ENCODE measurements around the gene GOLGB1. TPM values are rescaled to one million over a fixed set of nuclear protein-coding genes. Genes with fewer than 3 reads are reported as not detected.

Gene GOLGB1
- total and polyA plus RNA-seq, 2 of the 4 experiments (the other 2 are of a cell fraction), result 13.3 to 30.3 TPM

- no peak overlapping the region for H3K23ac ChIP-seq (ENCODE audit: low read depth, low read length)
- no peaks in the 10 kb centered on the region for H3K27me3 ChIP-seq (ENCODE audit: control insufficient read depth, insufficient read depth, low read length)
- TF ChIP-seq USF2 (IDR thresholded peaks at IDR 0.05; ENCODE audit: low read depth, low read length), result no peak
- no peaks in the 10 kb centered on the region for H4K20me1 ChIP-seq (ENCODE audit: insufficient read depth, low read length)
- H3K4me1 ChIP-seq (ENCODE audit: control insufficient read depth, insufficient read depth, low read length), result no peaks in the 10 kb centered on the region
- H4K5ac ChIP-seq (ENCODE audit: low read depth, low read length), result no peak overlapping the region
- no peaks in the 10 kb centered on the region for H3K9me3 ChIP-seq (ENCODE audit: control insufficient read depth, insufficient read depth, low read length)
- H4K8ac ChIP-seq (ENCODE audit: low read depth in 2 of 2, low read length in 2 of 2), result no peak overlapping the region
- H3K4ac ChIP-seq (ENCODE audit: low read depth, low read length), result no peak overlapping the region
- H2BK20ac ChIP-seq (ENCODE audit: low read depth, low read length), result no peak overlapping the region
- no peak overlapping the region for H2AFZ ChIP-seq (replicated peaks; ENCODE audit: low read length, poor library complexity)
- no peak overlapping the region for H3K4me3 ChIP-seq (ENCODE audit: insufficient read depth, low read depth, low read length)
- H2AK9ac ChIP-seq (replicated peaks; ENCODE audit: low read depth, low read length, poor library complexity), result no peak overlapping the region
- CTCF ChIA-PET, result interaction anchor here (1.0 kb wide), 1 partner anchor 15 kb away, joined by 3 read pairs; no protein-coding TSS in a partner anchor
- no peaks in the 10 kb centered on the region; the same call in 1 of the 2 replicates for H3K9me1 ChIP-seq (ENCODE audit: insufficient read depth, low read length)
- no peak overlapping the region for H3K9ac ChIP-seq (ENCODE audit: low read depth, low read length)
- H2BK5ac ChIP-seq (ENCODE audit: low read depth, low read length, poor library complexity, severe bottlenecking), result no peak overlapping the region
- H3K79me1 ChIP-seq (ENCODE audit: low read depth in 1 of 2, low read length in 2 of 2), result no peaks in the 10 kb centered on the region
- BruUV-seq (replicated peaks), result no TSS peak
- no peak overlapping the region for H3K14ac ChIP-seq (replicated peaks; ENCODE audit: low read depth, low read length)
- ATAC-seq (ENCODE audit: low read depth) (no peak), DNase-seq (no peak)
- H3K56ac ChIP-seq (ENCODE audit: extremely low read depth, insufficient read depth, low read length), result no peak overlapping the region
- no peak overlapping the region for H2AK5ac ChIP-seq (ENCODE audit: low read depth, low read length)
- H3K36me3 ChIP-seq (ENCODE audit: control insufficient read depth, insufficient read depth, low read length), result peaks cover 40% of the 10 kb centered on the region
- in situ Hi-C loops (cut with MboI; ENCODE audit: low sequenced_read_pairs), result no loop called here
- no peak overlapping the region for H3K27ac ChIP-seq (ENCODE audit: insufficient read depth, low read length)
- H2BK15ac ChIP-seq (ENCODE audit: low read depth, low read length), result no peak overlapping the region
- no CpG with 5 or more reads among the region's 4 CpGs for WGBS, 2 experiments (ENCODE audit: extremely low coverage in 2 of 2, insufficient read length in 1 of 2)
- POLR2A ChIA-PET (ENCODE audit: unreplicated experiment), result no interaction called here
- intact Hi-C loops (cut with micrococcal nuclease), result no loop called here
- no peak overlapping the region for H3K4me2 ChIP-seq (ENCODE audit: low read depth, low read length)
- no peak overlapping the region for H3K18ac ChIP-seq (ENCODE audit: low read depth, low read length)
- dilution Hi-C loops (cut with HindIII; ENCODE audit: low sequenced_read_pairs, unreplicated experiment), result no loop called here
- no peak overlapping the region for H4K91ac ChIP-seq (ENCODE audit: insufficient read depth, low read depth, low read length)
- H2BK120ac ChIP-seq (ENCODE audit: low read depth, low read length), result no peak overlapping the region
Observed at GRCh38 chr3:121667333-121667732, 82.2 kb downstream of the GOLGB1 start.
